PC-9 (cell line): ENCODE measurements around the gene ANKK1.

Source experiments
- EZH2 ChIP-seq: fragments of 200-600 bp; sonication (generic); IDR thresholded peaks from 2 replicates; pipeline ENCODE4 v1.8.0; 2017; ENCODE audit warnings: antibody characterized with exemption, low read depth
- TF ChIP-seq, protein P1 (sequence below): fragments of 200-600 bp; sonication (generic); conservative IDR thresholded peaks from 2 replicates; pipeline ENCODE4 v1.6.1; 2017; ENCODE audit warnings: mixed run types, antibody characterized with exemption, mild to moderate bottlenecking, moderate library complexity

DNA sequence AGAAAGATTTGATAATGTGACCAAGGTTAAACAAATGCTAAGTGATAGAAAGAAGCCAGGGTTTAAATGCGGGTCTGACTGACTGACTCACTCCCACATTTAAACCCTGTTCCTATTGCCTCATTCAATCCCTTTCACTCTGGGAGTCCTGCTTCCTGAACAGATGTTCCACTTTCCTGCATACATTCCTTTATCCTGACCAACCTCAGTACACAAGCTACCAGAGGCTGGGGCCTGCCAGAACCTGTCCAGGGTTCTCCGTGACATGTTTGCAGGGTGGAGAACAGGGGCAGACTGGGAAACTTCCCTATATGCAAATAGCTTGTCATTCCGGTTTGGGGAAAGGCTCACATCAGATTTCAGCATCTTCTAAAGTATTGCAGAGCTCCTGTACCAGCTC is 3.0 kb upstream of the ANKK1 start:
- TF ChIP-seq, protein P1, sequence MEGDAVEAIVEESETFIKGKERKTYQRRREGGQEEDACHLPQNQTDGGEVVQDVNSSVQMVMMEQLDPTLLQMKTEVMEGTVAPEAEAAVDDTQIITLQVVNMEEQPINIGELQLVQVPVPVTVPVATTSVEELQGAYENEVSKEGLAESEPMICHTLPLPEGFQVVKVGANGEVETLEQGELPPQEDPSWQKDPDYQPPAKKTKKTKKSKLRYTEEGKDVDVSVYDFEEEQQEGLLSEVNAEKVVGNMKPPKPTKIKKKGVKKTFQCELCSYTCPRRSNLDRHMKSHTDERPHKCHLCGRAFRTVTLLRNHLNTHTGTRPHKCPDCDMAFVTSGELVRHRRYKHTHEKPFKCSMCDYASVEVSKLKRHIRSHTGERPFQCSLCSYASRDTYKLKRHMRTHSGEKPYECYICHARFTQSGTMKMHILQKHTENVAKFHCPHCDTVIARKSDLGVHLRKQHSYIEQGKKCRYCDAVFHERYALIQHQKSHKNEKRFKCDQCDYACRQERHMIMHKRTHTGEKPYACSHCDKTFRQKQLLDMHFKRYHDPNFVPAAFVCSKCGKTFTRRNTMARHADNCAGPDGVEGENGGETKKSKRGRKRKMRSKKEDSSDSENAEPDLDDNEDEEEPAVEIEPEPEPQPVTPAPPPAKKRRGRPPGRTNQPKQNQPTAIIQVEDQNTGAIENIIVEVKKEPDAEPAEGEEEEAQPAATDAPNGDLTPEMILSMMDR, result no peak
- TF ChIP-seq EZH2, result no peak
